HL-60 (cell line): ENCODE measurements around the gene ANO10.

ENCODE experiments used
- DNase-seq, 2 experiments: peaks; one replicate each; pipeline ENCODE4 v3.0.0-alpha.2; 2010 to 2020; ENCODE audit warnings: low read depth in 1 of 2, low spot score in 1 of 2
- H3K27ac ChIP-seq: fragments of 250-450 bp; sonication (Bioruptor Pico); replicated peaks from 2 replicates; pipeline ENCODE4 v1.5.1; 2020; ENCODE audit warnings: mild to moderate bottlenecking, moderate library complexity
- H3K27me3 ChIP-seq: fragments of 250-450 bp; sonication (Bioruptor Pico); 2 replicates; pipeline ENCODE4 v1.5.1; 2021; ENCODE audit warnings: mild to moderate bottlenecking, moderate library complexity; ENCODE audit not compliant: insufficient read depth, poor library complexity, severe bottlenecking
- H3K4me3 ChIP-seq: replicated peaks from 2 replicates; pipeline ENCODE4 v1.5.1; 2011; ENCODE audit warnings: mild to moderate bottlenecking, control low read depth, low read length; ENCODE audit not compliant: insufficient read depth
- GABPA ChIP-seq: IDR thresholded peaks from 2 replicates; pipeline ENCODE4 v1.6.1; 2012; ENCODE audit warnings: low read depth
- POLR2AphosphoS5 ChIP-seq: IDR thresholded peaks from 2 replicates; pipeline ENCODE4 v1.6.1; 2012; ENCODE audit warnings: low read depth
- SPI1 ChIP-seq: IDR thresholded peaks from 2 replicates; pipeline ENCODE4 v1.6.1; 2012; ENCODE audit warnings: low read depth, mild to moderate bottlenecking, borderline replicate concordance
- TF ChIP-seq, protein P1 (sequence below): IDR thresholded peaks from one replicate; pipeline ENCODE4 v1.5.1; 2011; ENCODE audit warnings: low read length, control low read depth, inconsistent platforms; ENCODE audit not compliant: insufficient read depth
- TF ChIP-seq, protein P2 (sequence below): IDR thresholded peaks from 2 replicates; pipeline ENCODE4 v1.6.1; 2012; ENCODE audit warnings: low read depth; ENCODE audit not compliant: insufficient replicate concordance

The ANO10 gene

DNA sequence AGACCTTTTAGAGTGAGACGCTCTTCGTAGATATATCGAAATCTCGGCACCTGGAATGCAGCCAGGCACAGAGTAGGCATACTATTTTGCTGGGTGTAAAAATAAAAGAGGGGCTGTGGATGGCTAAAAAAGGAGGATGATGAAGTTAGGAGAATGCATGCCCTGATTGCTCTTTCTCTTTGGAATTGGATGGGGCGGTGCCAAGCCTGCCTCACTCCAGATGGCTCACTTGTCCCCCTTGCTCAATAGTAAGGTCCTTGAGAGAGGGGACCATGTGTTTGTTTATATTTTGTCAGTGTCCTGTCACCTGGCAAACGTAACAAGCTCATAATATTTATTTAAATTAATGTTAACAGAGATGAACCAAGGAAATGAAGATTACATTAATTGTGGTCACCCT, 302.4 kb downstream of the ANO10 start:
- no peak overlapping the region for H3K4me3 ChIP-seq
- TF ChIP-seq GABPA (no peak), SPI1 (no peak), POLR2AphosphoS5 (no peak)
- no peak for DNase-seq
- H3K27me3 ChIP-seq = no peaks in the 10 kb centered on the region
- no peak overlapping the region for H3K27ac ChIP-seq

DNA sequence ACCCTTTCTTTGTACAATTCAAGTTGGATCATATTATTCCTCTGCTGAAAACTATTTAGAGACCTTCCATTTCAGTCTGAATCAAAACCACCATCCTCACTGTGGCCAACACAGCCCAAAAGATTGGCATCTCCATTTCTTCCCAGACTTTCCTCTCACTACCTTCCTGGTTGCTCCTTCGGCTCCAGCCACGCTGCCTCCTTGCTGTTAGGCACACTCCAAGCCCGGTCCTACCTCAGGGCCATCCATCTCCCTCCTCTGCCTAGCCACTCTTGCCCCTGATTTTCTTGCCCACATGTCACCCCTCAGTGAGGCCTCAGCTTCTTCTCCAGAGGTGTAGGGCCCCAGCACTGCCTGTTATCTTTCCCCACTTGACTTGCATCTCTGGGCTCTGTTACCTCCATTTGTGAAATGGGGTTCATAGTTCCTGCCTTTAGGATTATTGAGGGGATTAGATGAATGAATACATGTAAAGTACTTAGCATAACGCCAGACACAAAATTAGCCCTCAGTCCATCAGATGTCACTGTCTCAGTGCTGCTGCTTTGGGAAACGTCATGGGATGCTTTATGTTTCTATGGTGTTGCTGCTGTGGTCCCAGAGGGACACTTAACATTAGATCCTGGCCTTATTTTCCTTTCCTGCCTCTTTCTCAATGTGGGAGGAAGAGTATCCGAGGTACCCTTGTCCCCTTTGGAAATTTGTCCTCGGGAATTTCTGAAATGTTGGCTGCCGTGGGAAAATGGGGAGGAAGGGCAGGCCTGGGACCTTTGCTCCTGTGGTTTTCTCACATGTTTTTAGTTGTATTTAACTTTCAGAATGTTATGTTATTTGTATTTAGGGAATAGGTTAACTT, 304.1 kb downstream of the ANO10 start:
- H3K27ac ChIP-seq = no peak overlapping the region
- no peak for DNase-seq
- TF ChIP-seq, protein P1, sequence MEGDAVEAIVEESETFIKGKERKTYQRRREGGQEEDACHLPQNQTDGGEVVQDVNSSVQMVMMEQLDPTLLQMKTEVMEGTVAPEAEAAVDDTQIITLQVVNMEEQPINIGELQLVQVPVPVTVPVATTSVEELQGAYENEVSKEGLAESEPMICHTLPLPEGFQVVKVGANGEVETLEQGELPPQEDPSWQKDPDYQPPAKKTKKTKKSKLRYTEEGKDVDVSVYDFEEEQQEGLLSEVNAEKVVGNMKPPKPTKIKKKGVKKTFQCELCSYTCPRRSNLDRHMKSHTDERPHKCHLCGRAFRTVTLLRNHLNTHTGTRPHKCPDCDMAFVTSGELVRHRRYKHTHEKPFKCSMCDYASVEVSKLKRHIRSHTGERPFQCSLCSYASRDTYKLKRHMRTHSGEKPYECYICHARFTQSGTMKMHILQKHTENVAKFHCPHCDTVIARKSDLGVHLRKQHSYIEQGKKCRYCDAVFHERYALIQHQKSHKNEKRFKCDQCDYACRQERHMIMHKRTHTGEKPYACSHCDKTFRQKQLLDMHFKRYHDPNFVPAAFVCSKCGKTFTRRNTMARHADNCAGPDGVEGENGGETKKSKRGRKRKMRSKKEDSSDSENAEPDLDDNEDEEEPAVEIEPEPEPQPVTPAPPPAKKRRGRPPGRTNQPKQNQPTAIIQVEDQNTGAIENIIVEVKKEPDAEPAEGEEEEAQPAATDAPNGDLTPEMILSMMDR = no peak
- no peaks in the 10 kb centered on the region for H3K27me3 ChIP-seq
- H3K4me3 ChIP-seq = no peak overlapping the region

DNA sequence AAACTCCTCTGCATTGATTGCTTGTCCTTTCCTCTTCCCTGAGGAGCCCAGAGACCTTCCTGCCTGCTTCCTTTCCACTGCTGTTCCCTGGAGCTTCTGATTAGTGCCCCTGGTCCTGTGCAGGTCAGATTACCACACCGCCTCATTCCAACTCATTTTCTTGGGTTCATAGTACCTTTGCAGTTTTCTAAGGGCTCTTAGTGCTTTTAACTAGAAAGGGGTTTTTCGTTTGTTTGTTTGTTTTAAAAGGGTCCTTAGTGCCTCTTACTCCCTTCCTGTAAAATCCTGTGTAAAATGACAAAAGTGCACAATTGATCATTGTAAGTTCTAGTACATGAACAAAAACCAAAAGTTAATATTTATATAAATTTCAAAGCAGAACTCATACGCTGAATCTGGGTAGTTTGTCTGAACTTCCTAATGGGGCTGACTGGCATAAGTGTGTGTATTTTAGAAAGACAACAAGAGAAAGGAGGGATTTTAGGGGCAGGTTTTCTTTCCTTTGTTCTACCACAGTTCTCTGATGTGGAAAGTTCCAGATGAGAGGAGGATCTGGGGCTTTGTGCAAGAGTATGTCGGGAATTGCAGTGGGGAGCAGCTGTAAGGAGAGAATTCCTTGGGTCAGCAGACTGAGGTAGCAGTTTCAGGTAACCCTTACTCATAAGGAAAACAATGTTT, 304.9 kb downstream of the ANO10 start:
- TF ChIP-seq GABPA = no peak
- TF ChIP-seq, protein P2, sequence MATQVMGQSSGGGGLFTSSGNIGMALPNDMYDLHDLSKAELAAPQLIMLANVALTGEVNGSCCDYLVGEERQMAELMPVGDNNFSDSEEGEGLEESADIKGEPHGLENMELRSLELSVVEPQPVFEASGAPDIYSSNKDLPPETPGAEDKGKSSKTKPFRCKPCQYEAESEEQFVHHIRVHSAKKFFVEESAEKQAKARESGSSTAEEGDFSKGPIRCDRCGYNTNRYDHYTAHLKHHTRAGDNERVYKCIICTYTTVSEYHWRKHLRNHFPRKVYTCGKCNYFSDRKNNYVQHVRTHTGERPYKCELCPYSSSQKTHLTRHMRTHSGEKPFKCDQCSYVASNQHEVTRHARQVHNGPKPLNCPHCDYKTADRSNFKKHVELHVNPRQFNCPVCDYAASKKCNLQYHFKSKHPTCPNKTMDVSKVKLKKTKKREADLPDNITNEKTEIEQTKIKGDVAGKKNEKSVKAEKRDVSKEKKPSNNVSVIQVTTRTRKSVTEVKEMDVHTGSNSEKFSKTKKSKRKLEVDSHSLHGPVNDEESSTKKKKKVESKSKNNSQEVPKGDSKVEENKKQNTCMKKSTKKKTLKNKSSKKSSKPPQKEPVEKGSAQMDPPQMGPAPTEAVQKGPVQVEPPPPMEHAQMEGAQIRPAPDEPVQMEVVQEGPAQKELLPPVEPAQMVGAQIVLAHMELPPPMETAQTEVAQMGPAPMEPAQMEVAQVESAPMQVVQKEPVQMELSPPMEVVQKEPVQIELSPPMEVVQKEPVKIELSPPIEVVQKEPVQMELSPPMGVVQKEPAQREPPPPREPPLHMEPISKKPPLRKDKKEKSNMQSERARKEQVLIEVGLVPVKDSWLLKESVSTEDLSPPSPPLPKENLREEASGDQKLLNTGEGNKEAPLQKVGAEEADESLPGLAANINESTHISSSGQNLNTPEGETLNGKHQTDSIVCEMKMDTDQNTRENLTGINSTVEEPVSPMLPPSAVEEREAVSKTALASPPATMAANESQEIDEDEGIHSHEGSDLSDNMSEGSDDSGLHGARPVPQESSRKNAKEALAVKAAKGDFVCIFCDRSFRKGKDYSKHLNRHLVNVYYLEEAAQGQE = no peak
- no peak for TF ChIP-seq POLR2AphosphoS5
- TF ChIP-seq, protein P1 = no peak
- no peak for TF ChIP-seq SPI1
- no peak overlapping the region for H3K4me3 ChIP-seq
- no peak overlapping the region for H3K27ac ChIP-seq
- H3K27me3 ChIP-seq = no peaks in the 10 kb centered on the region
- no peak for DNase-seq
